ENCODE measurements around the gene EMD.
"Not testable (repeated sequence)": the region's sequence is repeated elsewhere in the genome, so short reads cannot be mapped to it uniquely, and the experiment has no call there.

EMD gene

GRCh38 chrX:154371017-154371788 lies 7.9 kb upstream of the EMD start:
- DNase-seq (ENCODE audit: low read depth): peak; percentile 85

GRCh38 chrX:154371789-154372300 lies 7.2 kb upstream of the EMD start:
- no peak for DNase-seq (ENCODE audit: low read depth)

GRCh38 chrX:154372612-154373022 lies 6.5 kb upstream of the EMD start:
- no peak for DNase-seq (ENCODE audit: low read depth)

- no peak for DNase-seq (ENCODE audit: low read depth)
Measured at GRCh38 chrX:154373340-154374306, 5.5 kb upstream of the EMD start.

GRCh38 chrX:154374313-154375155 lies 4.6 kb upstream of the EMD start, which contains the start of gene FLNA:
FLNA (minus strand) TSS chrX:154374634; CDS start chrX:154371245, 3,389 bp downstream.
- DNase-seq (ENCODE audit: low read depth): no peak

- DNase-seq (ENCODE audit: low read depth): no peak
Measured at GRCh38 chrX:154375156-154375504, 4.0 kb upstream of the EMD start.

- DNase-seq (ENCODE audit: low read depth): no peak
Measured at GRCh38 chrX:154376774-154377173, 2.3 kb upstream of the EMD start.

- DNase-seq (ENCODE audit: low read depth): peak; percentile 33
Measured at GRCh38 chrX:154378059-154378798, 866 bp upstream of the EMD start.

- DNase-seq (ENCODE audit: low read depth): no peak
Measured at GRCh38 chrX:154379569-154379951, 465 bp downstream of the EMD start.

GRCh38 chrX:154380153-154380552 lies 1.1 kb downstream of the EMD start:
- no peak for DNase-seq (ENCODE audit: low read depth)

GRCh38 chrX:154380787-154381186 lies 1.7 kb downstream of the EMD start:
- DNase-seq (ENCODE audit: low read depth): no peak

- DNase-seq (ENCODE audit: low read depth): no peak
Measured at GRCh38 chrX:154381271-154381670, 2.2 kb downstream of the EMD start.

GRCh38 chrX:154382483-154383069 lies 3.5 kb downstream of the EMD start:
- DNase-seq (ENCODE audit: low read depth): no peak

GRCh38 chrX:154383359-154384283 lies 4.5 kb downstream of the EMD start:
- no peak for DNase-seq (ENCODE audit: low read depth)

- no peak for DNase-seq (ENCODE audit: low read depth)
Measured at GRCh38 chrX:154384284-154384892, 5.3 kb downstream of the EMD start.

GRCh38 chrX:154388094-154388493 lies 9.0 kb downstream of the EMD start:
- not testable (repeated sequence) for DNase-seq (ENCODE audit: low read depth)

GRCh38 chrX:154388649-154389048 lies 9.6 kb downstream of the EMD start:
- not testable (repeated sequence) for DNase-seq (ENCODE audit: low read depth)

GRCh38 chrX:154389812-154390747 lies 11.0 kb downstream of the EMD start:
- not testable (repeated sequence) for DNase-seq (ENCODE audit: low read depth)
